ENCODE measurements around the gene AP5S1. TPM values are rescaled to one million over a fixed set of nuclear protein-coding genes. Genes with fewer than 3 reads are reported as not detected.

The AP5S1 gene
- total and polyA plus RNA-seq, 2 of the 13 experiments (the other 11 are each of a cell fraction or from before 2014, with no cell fraction given) = 7.9 to 23.2 TPM

GRCh38 chr20:3781153-3781910 is 39.0 kb upstream of the AP5S1 start, which contains the start of gene SPEF1 (continued):
- TF ChIP-seq ZHX2 (IDR thresholded peaks at IDR 0.05; ENCODE audit: low read depth) = peak; percentile 61; the same call in 1 of the 2 replicates
- TF ChIP-seq ZHX2 (CRISPR knock-in tag; IDR thresholded peaks at IDR 0.05; ENCODE audit: borderline replicate concordance) = no peak
- TF ChIP-seq HOXA3 (CRISPR knock-in tag; IDR thresholded peaks at IDR 0.05) = peak; percentile 83; the same call in 1 of the 2 replicates
- no peak for TF ChIP-seq ZSCAN25 (CRISPR knock-in tag; IDR thresholded peaks at IDR 0.05)
- TF ChIP-seq CREM (IDR thresholded peaks at IDR 0.05) = peak; percentile 90
- no peak for TF ChIP-seq CREM (CRISPR knock-in tag; IDR thresholded peaks at IDR 0.05)
- TF ChIP-seq TOE1 (CRISPR knock-in tag; IDR thresholded peaks at IDR 0.05) = no peak
- 0 out of 2 replicates have a peak, but pooled peaks have one; percentile 5 for TF ChIP-seq BHLHE40 (IDR thresholded peaks at IDR 0.05; ENCODE audit: low read length)
- TF ChIP-seq HNRNPLL (IDR thresholded peaks at IDR 0.05; ENCODE audit: low read depth, low read length, poor library complexity, severe bottlenecking) = no peak
- peak; percentile 52; the same call in 1 of the 2 replicates for TF ChIP-seq AKAP8 (CRISPR knock-in tag; IDR thresholded peaks at IDR 0.05)
- peak; percentile 24; the same call in 1 of the 2 replicates for TF ChIP-seq ZNF451 (CRISPR knock-in tag; IDR thresholded peaks at IDR 0.05)
- TF ChIP-seq ZNF772 (CRISPR knock-in tag; IDR thresholded peaks at IDR 0.05) = peak; percentile 11; the same call in 1 of the 2 replicates
- peak; percentile 23; the same call in 1 of the 2 replicates for TF ChIP-seq ZBTB42 (CRISPR knock-in tag; IDR thresholded peaks at IDR 0.05)
- peak; percentile 84 for TF ChIP-seq RBM22 (optimal IDR thresholded peaks at IDR 0.05; ENCODE audit: low read length)
- peak; percentile 14; the same call in 1 of the 2 replicates for TF ChIP-seq ZBTB21 (CRISPR knock-in tag; IDR thresholded peaks at IDR 0.05)
- TF ChIP-seq ARID2 (CRISPR knock-in tag; IDR thresholded peaks at IDR 0.05; ENCODE audit: borderline replicate concordance) = no peak
- 0 out of 2 replicates have a peak, but pooled peaks have one; percentile 8 for TF ChIP-seq TRAFD1 (CRISPR knock-in tag; IDR thresholded peaks at IDR 0.05; ENCODE audit: borderline replicate concordance)
- peak; percentile 28; the same call in 1 of the 2 replicates for TF ChIP-seq ZNF691 (CRISPR knock-in tag; IDR thresholded peaks at IDR 0.05; ENCODE audit: borderline replicate concordance, low read depth)
- TF ChIP-seq NFKB2 (CRISPR knock-in tag; IDR thresholded peaks at IDR 0.05; ENCODE audit: borderline replicate concordance) = peak; percentile 63; the same call in 1 of the 2 replicates
- no peak for TF ChIP-seq ZNF816 (CRISPR knock-in tag; IDR thresholded peaks at IDR 0.05; ENCODE audit: borderline replicate concordance)
- no peak for TF ChIP-seq PAF1 (CRISPR knock-in tag; IDR thresholded peaks at IDR 0.05)
- 0 out of 2 replicates have a peak, but pooled peaks have one; percentile 35 for TF ChIP-seq HOXD1 (CRISPR knock-in tag; IDR thresholded peaks at IDR 0.05)

Measured in HepG2 (cell line).